OCI-LY7 (cell line): ENCODE data around the gene WDR37. TPM values are rescaled to one million over a fixed set of nuclear protein-coding genes. Genes with fewer than 3 reads are reported as not detected.

Experiments
- BruUV-seq: library from RNA; stranded (reverse); fragments of 400-500 nt; replicated peaks from 2 replicates; lab custom pipeline; 2021; lab: Mats Ljungman, UMichigan
- CTCF ChIA-PET: fragments of 300-600 bp; sonication (Branson Sonifier 250); formaldehyde crosslinking; loops from one replicate; lab custom pipeline; 2022; ENCODE audit warnings: antibody characterized with exemption; ENCODE audit not compliant: unreplicated experiment; lab: Charles Lee
- POLR2A ChIA-PET: fragments of 300-600 bp; sonication (Branson Sonifier 250); formaldehyde crosslinking; loops from one replicate; lab custom pipeline; 2022; ENCODE audit warnings: antibody characterized with exemption; lab: Charles Lee
- DNase-seq: peaks from one replicate; pipeline ENCODE4 v3.0.0-alpha.2; 2015; ENCODE audit warnings: low spot score
- H2AFZ ChIP-seq: fragments of 200-600 bp; sonication (generic), shearing (Covaris generic); 2 replicates; pipeline ENCODE4 v1.6.1; 2014; ENCODE audit warnings: mild to moderate bottlenecking, antibody characterized with exemption, low read length, moderate library complexity
- H3K27ac ChIP-seq: fragments of 200-600 bp; sonication (generic); 2 replicates; pipeline ENCODE4 v1.5.1; 2014; ENCODE audit warnings: mixed run types, low read depth, mild to moderate bottlenecking, moderate library complexity, low read length, inconsistent platforms; ENCODE audit not compliant: poor library complexity, severe bottlenecking
- H3K36me3 ChIP-seq: fragments of 200-600 bp; sonication (generic); 2 replicates; pipeline ENCODE4 v1.6.1; 2014; ENCODE audit warnings: mild to moderate bottlenecking, antibody characterized with exemption, low read length, moderate library complexity, mixed read lengths; ENCODE audit not compliant: insufficient read depth
- H3K4me1 ChIP-seq: fragments of 200-600 bp; sonication (generic); 2 replicates; pipeline ENCODE4 v1.5.1; 2014; ENCODE audit warnings: mild to moderate bottlenecking, low read length; ENCODE audit not compliant: insufficient read depth, poor library complexity, severe bottlenecking
- H3K4me2 ChIP-seq: fragments of 200-600 bp; sonication (generic); 2 replicates; pipeline ENCODE4 v1.6.1; 2014; ENCODE audit warnings: mild to moderate bottlenecking, low read length
- H3K4me3 ChIP-seq: fragments of 200-600 bp; sonication (generic); 2 replicates; pipeline ENCODE4 v1.5.1; 2014; ENCODE audit warnings: mild to moderate bottlenecking, low read depth, low read length; ENCODE audit not compliant: poor library complexity, severe bottlenecking
- H3K79me2 ChIP-seq: fragments of 200-600 bp; sonication (generic); 2 replicates; pipeline ENCODE4 v1.6.1; 2016; ENCODE audit warnings: low read depth, mild to moderate bottlenecking, low read length, moderate library complexity, mixed read lengths; ENCODE audit not compliant: insufficient read depth
- H3K9me2 ChIP-seq: fragments of 200-600 bp; sonication (generic); 2 replicates; pipeline ENCODE4 v1.6.1; 2016; ENCODE audit warnings: mild to moderate bottlenecking, low read length, mixed read lengths; ENCODE audit not compliant: insufficient read depth
- H3K9me3 ChIP-seq: fragments of 200-600 bp; sonication (generic); 2 replicates; pipeline ENCODE4 v1.6.1; 2014; ENCODE audit warnings: mild to moderate bottlenecking, mixed run types, low read length, mixed read lengths
- H4K20me1 ChIP-seq: fragments of 200-600 bp; sonication (generic); 2 replicates; pipeline ENCODE4 v1.6.1; 2014; ENCODE audit warnings: mild to moderate bottlenecking, antibody characterized with exemption, low read length, moderate library complexity, mixed read lengths; ENCODE audit not compliant: insufficient read depth
- EZH2phosphoT487 ChIP-seq: fragments of 200-600 bp; sonication (generic); IDR thresholded peaks from 2 replicates; pipeline ENCODE4 v1.6.1; 2018; ENCODE audit warnings: low read depth, borderline replicate concordance, mild to moderate bottlenecking, mixed run types, antibody characterized with exemption, low read length, moderate library complexity, mixed read lengths
- intact Hi-C: fragments of 100-400 bp; cut with micrococcal nuclease; formaldehyde crosslinking; loops from one replicate; pipeline ENCODE4 v1.10.0; 2022; ENCODE audit not compliant: unreplicated experiment
- total RNA-seq, 2 experiments: library from RNA; depleted of rRNA in 1 of 2; stranded (reverse); fragments of >200 nt in 1 of 2; shearing (Covaris generic) in 1 of 2; gene quantifications; 2 replicates each; pipeline ENCODE4 v1.2.3, GENCODE V29; 2014 to 2022
- TF ChIP-seq, protein P1 (sequence below): fragments of 200-600 bp; sonication (generic); conservative IDR thresholded peaks from 2 replicates; pipeline ENCODE4 v1.5.1; 2014; ENCODE audit warnings: mild to moderate bottlenecking, antibody characterized with exemption, low read length, moderate library complexity, mixed read lengths

Gene WDR37
- total RNA-seq, 2 experiments from 2014 or later, result 9.7 to 18.9 TPM

DNA sequence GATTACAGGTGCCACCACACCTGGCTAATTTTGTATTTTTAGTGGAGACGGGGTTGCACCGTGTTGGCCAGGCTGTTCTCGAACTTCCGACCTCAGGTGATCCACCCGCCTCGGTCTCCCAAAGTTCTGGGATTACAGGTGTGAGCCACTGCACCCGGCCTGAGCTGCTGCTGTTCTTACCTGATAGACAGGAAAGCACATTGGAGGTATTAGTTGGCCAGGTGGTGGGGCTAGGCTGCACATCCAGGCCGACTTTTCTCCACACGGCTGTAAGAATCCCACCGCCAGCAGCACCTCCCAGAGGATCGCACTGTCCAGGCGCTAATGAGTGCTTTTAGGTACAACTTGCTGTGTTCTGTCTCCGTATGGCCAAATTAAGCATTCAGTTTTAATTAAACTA is 112.6 kb downstream of the WDR37 start:
- POLR2A ChIA-PET, result no interaction called here
- Histone ChIP-seq H3K9me3 (no peaks in the 10 kb centered on the region), H3K4me3 (no peak overlapping the region), H2AFZ (no peak overlapping the region), H3K27ac (no peak overlapping the region), H4K20me1 (no peaks in the 10 kb centered on the region), H3K79me2 (no peaks in the 10 kb centered on the region), H3K4me2 (no peak overlapping the region), H3K36me3 (no peaks in the 10 kb centered on the region), H3K4me1 (no peaks in the 10 kb centered on the region), H3K9me2 (no peaks in the 10 kb centered on the region)
- no TSS peak for BruUV-seq
- TF ChIP-seq, protein P1, sequence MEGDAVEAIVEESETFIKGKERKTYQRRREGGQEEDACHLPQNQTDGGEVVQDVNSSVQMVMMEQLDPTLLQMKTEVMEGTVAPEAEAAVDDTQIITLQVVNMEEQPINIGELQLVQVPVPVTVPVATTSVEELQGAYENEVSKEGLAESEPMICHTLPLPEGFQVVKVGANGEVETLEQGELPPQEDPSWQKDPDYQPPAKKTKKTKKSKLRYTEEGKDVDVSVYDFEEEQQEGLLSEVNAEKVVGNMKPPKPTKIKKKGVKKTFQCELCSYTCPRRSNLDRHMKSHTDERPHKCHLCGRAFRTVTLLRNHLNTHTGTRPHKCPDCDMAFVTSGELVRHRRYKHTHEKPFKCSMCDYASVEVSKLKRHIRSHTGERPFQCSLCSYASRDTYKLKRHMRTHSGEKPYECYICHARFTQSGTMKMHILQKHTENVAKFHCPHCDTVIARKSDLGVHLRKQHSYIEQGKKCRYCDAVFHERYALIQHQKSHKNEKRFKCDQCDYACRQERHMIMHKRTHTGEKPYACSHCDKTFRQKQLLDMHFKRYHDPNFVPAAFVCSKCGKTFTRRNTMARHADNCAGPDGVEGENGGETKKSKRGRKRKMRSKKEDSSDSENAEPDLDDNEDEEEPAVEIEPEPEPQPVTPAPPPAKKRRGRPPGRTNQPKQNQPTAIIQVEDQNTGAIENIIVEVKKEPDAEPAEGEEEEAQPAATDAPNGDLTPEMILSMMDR, result no peak
- TF ChIP-seq EZH2phosphoT487, result no peak
- DNase-seq, result no peak
- intact Hi-C loops, result no loop called here
- CTCF ChIA-PET, result no interaction called here

DNA sequence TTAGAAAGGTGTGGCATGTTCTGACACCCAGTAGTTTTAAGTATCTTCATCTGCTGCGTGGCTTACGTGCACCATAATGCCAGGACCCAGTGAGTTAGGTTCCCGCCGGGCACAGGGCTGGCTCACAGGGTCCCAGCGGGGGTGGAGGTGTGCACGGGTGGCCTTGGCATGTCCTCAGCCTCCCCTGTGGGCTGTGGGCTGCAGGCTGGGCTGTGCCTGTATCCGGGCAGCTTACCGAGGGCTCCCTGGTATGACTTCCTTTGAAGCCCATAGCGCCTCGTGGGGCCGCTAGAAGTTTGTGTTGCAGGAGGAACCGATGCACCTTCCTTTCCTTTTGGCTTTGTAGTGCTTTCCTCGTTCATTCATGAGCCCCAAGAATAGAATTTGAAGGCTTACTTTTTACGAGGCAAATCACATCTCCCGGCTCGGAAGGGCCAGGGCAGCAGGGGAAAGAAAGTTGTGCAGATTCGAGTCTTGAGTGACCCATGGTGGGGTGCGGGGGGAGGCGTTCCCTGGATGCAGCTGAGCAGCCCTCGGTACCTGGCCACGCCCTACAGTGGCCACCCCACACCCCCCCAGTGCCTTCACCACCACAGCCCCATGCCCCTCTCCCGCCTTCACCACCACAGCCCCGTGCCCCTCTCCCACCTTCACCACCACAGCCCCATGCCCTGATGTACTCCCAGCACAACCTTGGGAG is 113.2 kb downstream of the WDR37 start:
- no peaks in the 10 kb centered on the region for H3K9me3 ChIP-seq
- CTCF ChIA-PET, result no interaction called here
- H3K36me3 ChIP-seq, result no peaks in the 10 kb centered on the region
- H3K9me2 ChIP-seq, result no peaks in the 10 kb centered on the region
- no peak overlapping the region for H3K4me3 ChIP-seq
- POLR2A ChIA-PET, result no interaction called here
- no peaks in the 10 kb centered on the region for H3K79me2 ChIP-seq
- no peaks in the 10 kb centered on the region for H3K4me1 ChIP-seq
- BruUV-seq, result no TSS peak
- intact Hi-C loops, result no loop called here
- H2AFZ ChIP-seq, result no peak overlapping the region
- H3K27ac ChIP-seq, result no peak overlapping the region
- H4K20me1 ChIP-seq, result no peaks in the 10 kb centered on the region
- no peak for DNase-seq
- TF ChIP-seq, protein P1, result no peak
- no peak for TF ChIP-seq EZH2phosphoT487
- H3K4me2 ChIP-seq, result no peak overlapping the region
